ENCODE data around the gene SCAMP1. TPM values are rescaled to one million over a fixed set of nuclear protein-coding genes. Genes with fewer than 3 reads are reported as not detected.
A peak's percentile ranks its signal among the peaks of the same experiment; 100 is the strongest.

Gene SCAMP1
- total and polyA plus RNA-seq, 2 donors (not counting 1 experiment from before 2014, with no cell fraction given), result 44.3 to 60.6 TPM

- Histone ChIP-seq H3K4me1 (ENCODE audit: control insufficient read depth, extremely low read depth, insufficient read depth, low read length) (peaks cover 16% of the 10 kb centered on the region), H3K27ac (ENCODE audit: insufficient read depth, low read length) (peak overlapping the region; percentile 96), H2AFZ (ENCODE audit: low read length) (peak overlapping the region; percentile 9), H3K9me3 (ENCODE audit: control insufficient read depth, insufficient read depth, low read depth, low read length) (no peaks in the 10 kb centered on the region), H3K4me3 (replicated peaks in 1 of 4; ENCODE audit: control extremely low read depth in 1 of 4, insufficient read depth in 1 of 4, low read depth in 3 of 4, low read length in 4 of 4) (no peak overlapping the region), H3K79me2 (ENCODE audit: control insufficient read depth, insufficient read depth, low read length) (no peaks in the 10 kb centered on the region), H3K9ac (ENCODE audit: insufficient read depth, low read length) (peak overlapping the region; percentile 47), H4K20me1 (ENCODE audit: control insufficient read depth, extremely low read depth, insufficient read depth, low read length) (no peaks in the 10 kb centered on the region), H3K4me2 (ENCODE audit: extremely low read depth, insufficient read depth, low read length) (peak overlapping the region; percentile 77), H3K36me3 (ENCODE audit: control insufficient read depth, insufficient read depth, low read length) (no peaks in the 10 kb centered on the region), H3K27me3 (ENCODE audit: control insufficient read depth, insufficient read depth, low read length) (no peaks in the 10 kb centered on the region)
- TF ChIP-seq CTCF (conservative IDR thresholded peaks at IDR 0.05 in 1 of 2, IDR thresholded peaks at IDR 0.05 in 1 of 2; ENCODE audit: low read depth in 1 of 2, low read length in 2 of 2), result no peak
- TF ChIP-seq EZH2 (IDR thresholded peaks at IDR 0.05; ENCODE audit: low read length, missing control alignments), result no peak
- DNase-seq (ENCODE audit: low read depth in 2 of 2), result peak; percentile 83 to 94
Measured at GRCh38 chr5:78518365-78519197, 158.2 kb downstream of the SCAMP1 start.

- H3K79me2 ChIP-seq (ENCODE audit: control insufficient read depth, insufficient read depth, low read length), result no peaks in the 10 kb centered on the region
- no peak overlapping the region for H3K4me3 ChIP-seq (replicated peaks in 1 of 4; ENCODE audit: control extremely low read depth in 1 of 4, insufficient read depth in 1 of 4, low read depth in 3 of 4, low read length in 4 of 4)
- peaks cover 16% of the 10 kb centered on the region for H3K4me1 ChIP-seq (ENCODE audit: control insufficient read depth, extremely low read depth, insufficient read depth, low read length)
- H3K4me2 ChIP-seq (ENCODE audit: extremely low read depth, insufficient read depth, low read length), result no peak overlapping the region
- peak overlapping the region; percentile 96 for H3K27ac ChIP-seq (ENCODE audit: insufficient read depth, low read length)
- no peaks in the 10 kb centered on the region for H3K9me3 ChIP-seq (ENCODE audit: control insufficient read depth, insufficient read depth, low read depth, low read length)
- no peaks in the 10 kb centered on the region for H4K20me1 ChIP-seq (ENCODE audit: control insufficient read depth, extremely low read depth, insufficient read depth, low read length)
- no peak overlapping the region for H3K9ac ChIP-seq (ENCODE audit: insufficient read depth, low read length)
- no peaks in the 10 kb centered on the region for H3K36me3 ChIP-seq (ENCODE audit: control insufficient read depth, insufficient read depth, low read length)
- H3K27me3 ChIP-seq (ENCODE audit: control insufficient read depth, insufficient read depth, low read length), result no peaks in the 10 kb centered on the region
- H2AFZ ChIP-seq (ENCODE audit: low read length), result no peak overlapping the region
- no peak for DNase-seq (ENCODE audit: low read depth in 2 of 2)
- no peak for TF ChIP-seq CTCF (conservative IDR thresholded peaks at IDR 0.05 in 1 of 2, IDR thresholded peaks at IDR 0.05 in 1 of 2; ENCODE audit: low read depth in 1 of 2, low read length in 2 of 2)
- TF ChIP-seq EZH2 (IDR thresholded peaks at IDR 0.05; ENCODE audit: low read length, missing control alignments), result no peak
Measured at GRCh38 chr5:78519198-78519941, 159.0 kb downstream of the SCAMP1 start.

GRCh38 chr5:78521455-78521854 lies 161.0 kb downstream of the SCAMP1 start:
- Histone ChIP-seq H2AFZ (ENCODE audit: low read length) (no peak overlapping the region), H3K79me2 (ENCODE audit: control insufficient read depth, insufficient read depth, low read length) (no peaks in the 10 kb centered on the region), H3K27ac (ENCODE audit: insufficient read depth, low read length) (no peak overlapping the region), H3K4me1 (ENCODE audit: control insufficient read depth, extremely low read depth, insufficient read depth, low read length) (peaks cover 21% of the 10 kb centered on the region), H3K9ac (ENCODE audit: insufficient read depth, low read length) (no peak overlapping the region), H4K20me1 (ENCODE audit: control insufficient read depth, extremely low read depth, insufficient read depth, low read length) (no peaks in the 10 kb centered on the region), H3K4me2 (ENCODE audit: extremely low read depth, insufficient read depth, low read length) (no peak overlapping the region), H3K36me3 (ENCODE audit: control insufficient read depth, insufficient read depth, low read length) (no peaks in the 10 kb centered on the region), H3K9me3 (ENCODE audit: control insufficient read depth, insufficient read depth, low read depth, low read length) (no peaks in the 10 kb centered on the region), H3K4me3 (replicated peaks in 1 of 4; ENCODE audit: control extremely low read depth in 1 of 4, insufficient read depth in 1 of 4, low read depth in 3 of 4, low read length in 4 of 4) (no peak overlapping the region), H3K27me3 (ENCODE audit: control insufficient read depth, insufficient read depth, low read length) (no peaks in the 10 kb centered on the region)
- TF ChIP-seq EZH2 (IDR thresholded peaks at IDR 0.05; ENCODE audit: low read length, missing control alignments), result no peak
- TF ChIP-seq CTCF (conservative IDR thresholded peaks at IDR 0.05 in 1 of 2, IDR thresholded peaks at IDR 0.05 in 1 of 2; ENCODE audit: low read depth in 1 of 2, low read length in 2 of 2), result no peak
- DNase-seq (ENCODE audit: low read depth in 2 of 2), result no peak
